ENCODE data around the gene ALDH16A1. TPM values are rescaled to one million over a fixed set of nuclear protein-coding genes. Genes with fewer than 3 reads are reported as not detected.

ALDH16A1 gene
- total RNA-seq, 2 donors from 2014 or later, result 25.9 to 38.9 TPM

DNA sequence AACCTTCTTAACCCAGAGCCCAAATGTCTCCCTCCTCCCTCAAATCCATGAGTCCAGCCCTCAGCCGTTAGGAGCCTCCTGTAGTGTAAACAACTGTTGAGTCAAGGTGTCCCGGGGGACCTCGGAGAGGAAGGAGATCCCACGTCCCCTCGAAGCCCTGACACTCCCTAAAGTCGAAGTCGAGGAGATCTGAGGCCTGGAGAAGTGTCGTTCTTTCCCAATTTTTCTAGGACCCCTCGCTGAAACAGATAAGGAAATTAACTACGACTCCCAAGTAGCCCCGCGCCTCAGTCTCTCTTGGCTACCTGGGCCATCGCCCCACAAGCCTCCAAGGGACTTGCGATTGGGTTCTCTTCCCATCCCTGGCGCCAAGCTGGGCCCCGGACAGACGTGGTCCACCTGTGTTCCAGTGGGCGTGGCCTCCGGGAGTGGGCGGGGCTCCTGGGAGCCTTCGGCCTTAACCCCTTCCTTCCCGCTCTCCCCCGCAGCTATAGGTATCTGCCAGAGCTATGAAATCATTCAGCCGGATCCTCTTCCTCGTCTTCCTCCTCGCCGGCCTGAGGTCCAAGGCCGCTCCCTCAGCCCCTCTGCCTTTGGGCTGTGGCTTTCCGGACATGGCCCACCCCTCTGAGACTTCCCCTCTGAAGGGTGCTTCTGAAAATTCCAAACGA lies 27.0 kb upstream of the ALDH16A1 start:
- Histone ChIP-seq H3K36me3 (replicated peaks in 1 of 2; ENCODE audit: insufficient read depth in 1 of 2, low read depth in 2 of 2) (no peaks in the 10 kb centered on the region), H3K4me1 (peaks cover 33% of the 10 kb centered on the region), H3K4me3 (no peak overlapping the region), H3K9me3 (no peaks in the 10 kb centered on the region), H3K27me3 (peaks cover 0 to 70% of the 10 kb centered on the region in 2 donors), H3K27ac (no peak overlapping the region)
- 5 to 6% methylated on average over 26 to 30 of the region's 30 CpGs for WGBS, 2 donors
- DNase-seq (no peak), ATAC-seq (no peak)
- intact Hi-C loops (cut with DNase I), result no loop called here
- TF ChIP-seq, protein P1, sequence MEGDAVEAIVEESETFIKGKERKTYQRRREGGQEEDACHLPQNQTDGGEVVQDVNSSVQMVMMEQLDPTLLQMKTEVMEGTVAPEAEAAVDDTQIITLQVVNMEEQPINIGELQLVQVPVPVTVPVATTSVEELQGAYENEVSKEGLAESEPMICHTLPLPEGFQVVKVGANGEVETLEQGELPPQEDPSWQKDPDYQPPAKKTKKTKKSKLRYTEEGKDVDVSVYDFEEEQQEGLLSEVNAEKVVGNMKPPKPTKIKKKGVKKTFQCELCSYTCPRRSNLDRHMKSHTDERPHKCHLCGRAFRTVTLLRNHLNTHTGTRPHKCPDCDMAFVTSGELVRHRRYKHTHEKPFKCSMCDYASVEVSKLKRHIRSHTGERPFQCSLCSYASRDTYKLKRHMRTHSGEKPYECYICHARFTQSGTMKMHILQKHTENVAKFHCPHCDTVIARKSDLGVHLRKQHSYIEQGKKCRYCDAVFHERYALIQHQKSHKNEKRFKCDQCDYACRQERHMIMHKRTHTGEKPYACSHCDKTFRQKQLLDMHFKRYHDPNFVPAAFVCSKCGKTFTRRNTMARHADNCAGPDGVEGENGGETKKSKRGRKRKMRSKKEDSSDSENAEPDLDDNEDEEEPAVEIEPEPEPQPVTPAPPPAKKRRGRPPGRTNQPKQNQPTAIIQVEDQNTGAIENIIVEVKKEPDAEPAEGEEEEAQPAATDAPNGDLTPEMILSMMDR (IDR thresholded peaks at IDR 0.05), result no peak
- no peak for TF ChIP-seq POLR2A (IDR thresholded peaks at IDR 0.05)

DNA sequence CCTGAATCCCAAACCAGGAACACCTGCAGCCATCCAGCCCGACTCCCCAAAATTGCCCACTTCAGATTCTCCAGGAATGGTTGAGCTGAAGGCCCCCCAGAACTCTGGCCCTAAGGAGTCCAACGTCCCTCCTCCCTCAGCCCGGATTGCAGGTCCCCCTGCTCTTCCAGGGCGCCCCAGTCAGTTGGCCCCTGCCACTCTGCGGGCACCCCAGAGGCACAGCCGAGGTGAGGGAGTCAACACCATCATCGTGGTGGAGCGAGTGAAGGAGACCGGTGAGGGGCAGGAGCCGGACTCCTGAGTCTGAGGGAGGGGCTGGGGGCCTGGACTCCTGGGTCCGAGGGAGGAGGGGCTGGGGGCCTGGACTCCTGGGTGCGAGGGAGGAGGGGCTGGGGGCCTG lies 25.7 kb upstream of the ALDH16A1 start:
- no peak overlapping the region for H3K27ac ChIP-seq
- intact Hi-C loops (cut with DNase I), result no loop called here
- H3K27me3 ChIP-seq, result peaks cover 3 to 79% of the 10 kb centered on the region in 2 donors
- H3K36me3 ChIP-seq (replicated peaks in 1 of 2; ENCODE audit: insufficient read depth in 1 of 2, low read depth in 2 of 2), result no peaks in the 10 kb centered on the region
- ATAC-seq (no peak), DNase-seq (no peak)
- WGBS, 2 donors, result 31 to 48% methylated on average over 3 to 7 of the region's 12 CpGs
- TF ChIP-seq, protein P1 (IDR thresholded peaks at IDR 0.05), result no peak
- no peak for TF ChIP-seq POLR2A (IDR thresholded peaks at IDR 0.05)
- H3K9me3 ChIP-seq, result no peaks in the 10 kb centered on the region
- peaks cover 26% of the 10 kb centered on the region for H3K4me1 ChIP-seq
- no peak overlapping the region for H3K4me3 ChIP-seq

DNA sequence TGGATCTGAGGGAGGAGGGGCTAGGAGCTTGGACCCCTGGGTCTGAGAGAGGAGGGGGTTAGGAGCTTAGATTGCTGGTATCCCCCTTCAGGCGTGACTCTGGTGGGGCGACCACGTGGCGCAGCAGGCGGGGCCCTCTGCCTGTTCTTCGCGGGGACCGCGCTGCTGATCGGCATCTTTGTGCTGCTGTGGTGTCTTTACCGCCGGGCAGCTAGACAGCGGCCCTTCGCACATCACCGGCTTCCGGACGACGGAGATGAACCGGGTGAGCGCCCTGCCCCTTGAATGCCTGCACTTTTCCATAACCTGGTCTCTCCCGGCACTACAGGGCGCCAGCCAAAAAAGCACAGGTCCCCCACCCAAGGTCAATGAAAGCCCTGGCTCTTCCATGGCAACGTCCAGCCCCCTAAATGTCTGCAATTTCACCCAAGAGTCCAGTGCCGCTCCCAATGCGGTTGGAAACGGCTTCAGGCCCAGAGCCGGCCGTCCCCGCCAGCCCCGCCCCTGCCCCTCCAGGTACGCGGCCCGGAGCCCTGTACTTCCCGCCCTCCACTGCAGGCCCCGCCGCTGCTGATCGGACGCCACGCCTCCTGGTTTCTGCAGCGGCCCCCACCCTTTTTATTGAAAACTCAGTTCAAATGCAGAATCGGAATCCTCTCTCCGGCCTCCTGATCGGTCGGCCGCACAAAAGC lies 25.0 kb upstream of the ALDH16A1 start:
- TF ChIP-seq, protein P1 (IDR thresholded peaks at IDR 0.05), result no peak
- TF ChIP-seq POLR2A (IDR thresholded peaks at IDR 0.05), result no peak
- H3K27me3 ChIP-seq, result peaks cover 5 to 79% of the 10 kb centered on the region in 2 donors
- intact Hi-C loops (cut with DNase I), result no loop called here
- peaks cover 24% of the 10 kb centered on the region for H3K4me1 ChIP-seq
- 1% methylated on average over 15 to 45 of the region's 45 CpGs for WGBS, 2 donors
- H3K4me3 ChIP-seq, result no peak overlapping the region
- peak in 2 of 4 donors; percentile 35 to 46 for DNase-seq
- no peaks in the 10 kb centered on the region for H3K36me3 ChIP-seq (replicated peaks in 1 of 2; ENCODE audit: insufficient read depth in 1 of 2, low read depth in 2 of 2)
- no peaks in the 10 kb centered on the region for H3K9me3 ChIP-seq
- no peak overlapping the region for H3K27ac ChIP-seq
- peak; percentile 57 for ATAC-seq

DNA sequence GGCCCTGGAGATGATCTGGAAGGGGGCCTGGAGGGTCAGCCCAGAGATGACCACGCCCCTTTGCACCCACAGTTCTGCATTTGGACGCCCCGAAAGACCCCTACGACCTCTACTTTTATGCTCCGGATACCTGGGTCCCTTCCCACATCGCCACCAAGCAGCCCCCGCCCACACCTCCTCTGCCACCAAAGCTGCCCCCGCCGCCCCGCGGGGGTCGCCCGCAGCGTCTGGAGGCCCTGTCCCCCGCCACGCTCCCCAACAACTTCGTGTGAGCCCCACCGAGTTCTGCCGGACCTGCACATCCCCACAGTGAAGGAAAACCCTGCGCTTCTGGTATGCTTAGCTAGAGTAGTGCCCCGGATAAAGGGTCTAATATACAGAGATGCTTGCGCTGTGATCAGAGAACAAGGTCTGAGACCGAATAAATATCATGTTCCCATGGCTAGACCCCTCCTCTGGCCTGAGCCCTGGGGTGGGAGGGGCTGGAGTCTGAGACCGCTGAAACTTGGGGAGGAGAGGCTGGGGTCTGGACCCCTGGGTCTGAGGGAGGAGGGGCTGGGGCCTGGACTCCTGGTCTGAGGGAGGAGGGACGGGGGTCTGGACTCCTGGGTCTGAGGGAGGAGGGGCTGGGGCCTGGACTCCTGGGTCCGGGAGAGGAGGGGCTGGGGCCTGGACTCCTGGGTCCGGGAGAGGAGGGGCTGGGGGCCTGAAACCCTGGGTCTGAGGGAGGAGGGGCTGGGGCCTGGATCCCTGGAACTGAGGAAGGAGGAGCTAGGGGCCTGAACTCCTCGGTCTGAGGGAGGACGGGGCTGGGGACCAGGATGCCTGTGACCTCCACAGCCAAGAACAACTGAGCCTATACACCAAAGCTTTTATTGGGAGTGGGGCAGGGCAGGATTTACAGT lies 24.2 kb upstream of the ALDH16A1 start:
- no peak for ATAC-seq
- intact Hi-C loops (cut with DNase I), result no loop called here
- Histone ChIP-seq H3K4me3 (no peak overlapping the region), H3K27ac (no peak overlapping the region), H3K36me3 (replicated peaks in 1 of 2; ENCODE audit: insufficient read depth in 1 of 2, low read depth in 2 of 2) (no peaks in the 10 kb centered on the region), H3K27me3 (peaks cover 5 to 76% of the 10 kb centered on the region in 2 donors), H3K9me3 (no peaks in the 10 kb centered on the region), H3K4me1 (peaks cover 18% of the 10 kb centered on the region)
- DNase-seq, result no peak
- WGBS, 2 donors, result 17 to 38% methylated on average over 13 to 29 of the region's 29 CpGs
- TF ChIP-seq, protein P1 (IDR thresholded peaks at IDR 0.05), result no peak
- no peak for TF ChIP-seq POLR2A (IDR thresholded peaks at IDR 0.05)

Data from body of pancreas (tissue), 4 donors.